WERI-Rb-1 (cell line): ENCODE data around the gene IPO5.
"Not testable (repeated sequence)": the region's sequence is repeated elsewhere in the genome, so short reads cannot be mapped to it uniquely, and the experiment has no call there.

Source experiments
- DNase-seq: peaks from one replicate; pipeline ENCODE4 v3.0.0-alpha.2; 2020
- H3K27ac ChIP-seq: fragments of 250-450 bp; sonication (Bioruptor Pico); 2 replicates; pipeline ENCODE4 v1.5.1; 2020; ENCODE audit warnings: mild to moderate bottlenecking, moderate library complexity
- H3K27me3 ChIP-seq: fragments of 250-450 bp; sonication (Bioruptor Pico); 2 replicates; pipeline ENCODE4 v1.5.1; 2021; ENCODE audit warnings: mild to moderate bottlenecking, low read depth, moderate library complexity; ENCODE audit not compliant: insufficient read depth, severe bottlenecking
- H3K36me3 ChIP-seq: fragments of 250-450 bp; sonication (Bioruptor Pico); 2 replicates; pipeline ENCODE4 v1.5.1; 2020; ENCODE audit warnings: mild to moderate bottlenecking, moderate library complexity
- H3K4me3 ChIP-seq: 2 replicates; pipeline ENCODE4 v1.5.1; 2011; ENCODE audit warnings: low read depth, mild to moderate bottlenecking, control low read depth, low read length
- H3K9me3 ChIP-seq: fragments of 250-450 bp; sonication (Bioruptor Pico); 2 replicates; pipeline ENCODE4 v1.5.1; 2021; ENCODE audit warnings: mild to moderate bottlenecking, moderate library complexity; ENCODE audit not compliant: severe bottlenecking
- CTCF ChIP-seq: IDR thresholded peaks from 2 replicates; pipeline ENCODE4 v1.5.1; 2011; ENCODE audit warnings: low read depth, mild to moderate bottlenecking, control low read depth, inconsistent platforms, low read length

Gene IPO5

DNA sequence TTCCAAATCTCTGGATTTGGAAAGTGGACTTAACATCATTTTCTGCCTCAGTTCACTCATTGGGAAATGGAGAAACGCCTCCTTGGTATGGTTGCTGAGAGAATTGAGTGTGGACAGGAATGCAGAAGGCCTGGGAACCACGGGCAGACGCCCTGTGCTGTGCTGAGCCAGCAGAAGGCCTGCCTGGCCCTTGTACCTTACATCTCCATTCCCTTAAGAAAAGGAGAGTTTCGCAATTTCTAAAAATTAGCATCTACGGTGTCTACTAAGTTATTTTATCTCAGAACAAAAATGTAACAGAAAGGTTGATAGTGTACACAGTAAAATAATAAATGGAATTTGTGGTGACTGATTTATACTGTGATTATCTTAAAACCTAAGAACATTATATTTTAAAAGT lies 78.7 kb downstream of the IPO5 start:
- H3K36me3 ChIP-seq: no peaks in the 10 kb centered on the region
- H3K9me3 ChIP-seq: no peaks in the 10 kb centered on the region
- no peak overlapping the region for H3K4me3 ChIP-seq
- DNase-seq: no peak
- no peak for TF ChIP-seq CTCF
- no peaks in the 10 kb centered on the region for H3K27me3 ChIP-seq
- no peak overlapping the region for H3K27ac ChIP-seq

- no peak overlapping the region for H3K27ac ChIP-seq
- H3K36me3 ChIP-seq: no peaks in the 10 kb centered on the region
- TF ChIP-seq CTCF: peak; percentile 45
- DNase-seq: peak; percentile 74
- H3K4me3 ChIP-seq: no peak overlapping the region
- H3K9me3 ChIP-seq: no peaks in the 10 kb centered on the region
- H3K27me3 ChIP-seq: no peaks in the 10 kb centered on the region
Measured at GRCh38 chr13:98033277-98034247, 80.1 kb downstream of the IPO5 start.

GRCh38 chr13:98035373-98035772 lies 81.9 kb downstream of the IPO5 start:
- no peak for TF ChIP-seq CTCF

GRCh38 chr13:98036564-98037302 lies 83.3 kb downstream of the IPO5 start:
- not testable (repeated sequence) for H3K36me3 ChIP-seq, H3K4me3 ChIP-seq, H3K27ac ChIP-seq, H3K9me3 ChIP-seq, H3K27me3 ChIP-seq, DNase-seq

More at GRCh38 chr13:98035373-98035772, 81.9 kb downstream of the IPO5 start:
- Histone ChIP-seq H3K9me3 (no peaks in the 10 kb centered on the region), H3K36me3 (no peaks in the 10 kb centered on the region), H3K27ac (no peak overlapping the region), H3K27me3 (no peaks in the 10 kb centered on the region), H3K4me3 (no peak overlapping the region)
- DNase-seq: no peak

GRCh38 chr13:98039261-98039660 lies 85.8 kb downstream of the IPO5 start:
- no peak overlapping the region for H3K27ac ChIP-seq
- no peaks in the 10 kb centered on the region for H3K27me3 ChIP-seq
- H3K36me3 ChIP-seq: no peaks in the 10 kb centered on the region
- no peak for TF ChIP-seq CTCF
- no peaks in the 10 kb centered on the region for H3K9me3 ChIP-seq
- no peak overlapping the region for H3K4me3 ChIP-seq
- no peak for DNase-seq

DNA sequence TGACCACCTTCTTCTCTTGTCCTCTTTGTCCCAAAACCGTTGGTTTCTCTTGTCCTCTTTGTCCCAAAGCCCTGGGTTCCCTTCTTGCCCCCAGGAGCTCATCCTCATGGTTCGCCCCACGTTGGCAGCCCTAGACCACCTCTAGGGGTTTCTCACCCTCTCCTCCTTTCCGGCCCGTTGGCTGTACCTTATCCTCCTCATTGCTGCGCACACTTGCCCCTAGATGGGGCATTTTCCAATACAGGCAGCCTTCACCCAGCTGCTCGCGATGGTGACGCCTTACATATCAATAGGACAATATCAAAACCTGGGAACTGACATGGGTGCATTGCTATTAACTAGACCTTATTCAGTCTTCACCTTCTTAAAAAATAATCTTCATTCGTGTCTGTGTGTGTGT lies 86.5 kb downstream of the IPO5 start:
- Histone ChIP-seq H3K27me3 (no peaks in the 10 kb centered on the region), H3K27ac (no peak overlapping the region), H3K36me3 (no peaks in the 10 kb centered on the region), H3K9me3 (no peaks in the 10 kb centered on the region), H3K4me3 (no peak overlapping the region)
- DNase-seq: no peak
- TF ChIP-seq CTCF: 0 out of 2 replicates have a peak, but pooled peaks have one; percentile 3
